Measurements from ENCODE around the gene LPIN1.

DNA sequence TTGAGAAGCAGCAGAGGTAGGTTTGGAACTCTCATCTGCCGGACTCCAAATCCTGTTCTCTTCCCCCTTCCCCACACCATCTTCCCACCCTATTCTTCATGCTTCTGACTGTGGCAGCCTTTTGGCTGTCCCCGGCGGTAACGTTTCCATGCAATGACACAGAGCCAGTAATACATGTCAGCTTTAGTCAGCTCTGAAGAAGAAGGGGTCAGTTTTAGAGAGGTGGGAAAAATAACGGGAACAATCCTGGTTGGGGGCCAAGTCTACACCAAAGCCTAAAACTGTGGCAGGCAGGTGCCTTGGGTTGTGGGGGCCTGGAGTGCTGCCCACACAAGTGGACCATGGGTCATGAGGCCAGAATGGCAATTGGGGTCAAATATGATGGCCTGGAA is 106.8 kb downstream of the LPIN1 start:
- TF ChIP-seq, protein P1, sequence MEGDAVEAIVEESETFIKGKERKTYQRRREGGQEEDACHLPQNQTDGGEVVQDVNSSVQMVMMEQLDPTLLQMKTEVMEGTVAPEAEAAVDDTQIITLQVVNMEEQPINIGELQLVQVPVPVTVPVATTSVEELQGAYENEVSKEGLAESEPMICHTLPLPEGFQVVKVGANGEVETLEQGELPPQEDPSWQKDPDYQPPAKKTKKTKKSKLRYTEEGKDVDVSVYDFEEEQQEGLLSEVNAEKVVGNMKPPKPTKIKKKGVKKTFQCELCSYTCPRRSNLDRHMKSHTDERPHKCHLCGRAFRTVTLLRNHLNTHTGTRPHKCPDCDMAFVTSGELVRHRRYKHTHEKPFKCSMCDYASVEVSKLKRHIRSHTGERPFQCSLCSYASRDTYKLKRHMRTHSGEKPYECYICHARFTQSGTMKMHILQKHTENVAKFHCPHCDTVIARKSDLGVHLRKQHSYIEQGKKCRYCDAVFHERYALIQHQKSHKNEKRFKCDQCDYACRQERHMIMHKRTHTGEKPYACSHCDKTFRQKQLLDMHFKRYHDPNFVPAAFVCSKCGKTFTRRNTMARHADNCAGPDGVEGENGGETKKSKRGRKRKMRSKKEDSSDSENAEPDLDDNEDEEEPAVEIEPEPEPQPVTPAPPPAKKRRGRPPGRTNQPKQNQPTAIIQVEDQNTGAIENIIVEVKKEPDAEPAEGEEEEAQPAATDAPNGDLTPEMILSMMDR (IDR thresholded peaks at IDR 0.05): no peak
- TF ChIP-seq, protein P2, sequence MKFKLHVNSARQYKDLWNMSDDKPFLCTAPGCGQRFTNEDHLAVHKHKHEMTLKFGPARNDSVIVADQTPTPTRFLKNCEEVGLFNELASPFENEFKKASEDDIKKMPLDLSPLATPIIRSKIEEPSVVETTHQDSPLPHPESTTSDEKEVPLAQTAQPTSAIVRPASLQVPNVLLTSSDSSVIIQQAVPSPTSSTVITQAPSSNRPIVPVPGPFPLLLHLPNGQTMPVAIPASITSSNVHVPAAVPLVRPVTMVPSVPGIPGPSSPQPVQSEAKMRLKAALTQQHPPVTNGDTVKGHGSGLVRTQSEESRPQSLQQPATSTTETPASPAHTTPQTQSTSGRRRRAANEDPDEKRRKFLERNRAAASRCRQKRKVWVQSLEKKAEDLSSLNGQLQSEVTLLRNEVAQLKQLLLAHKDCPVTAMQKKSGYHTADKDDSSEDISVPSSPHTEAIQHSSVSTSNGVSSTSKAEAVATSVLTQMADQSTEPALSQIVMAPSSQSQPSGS (CRISPR knock-in tag; IDR thresholded peaks at IDR 0.05; ENCODE audit: borderline replicate concordance, low read depth): no peak
- TF ChIP-seq ETV6 (CRISPR knock-in tag; IDR thresholded peaks at IDR 0.05): no peak
- TF ChIP-seq ATF1 (CRISPR knock-in tag; IDR thresholded peaks at IDR 0.05): no peak
